ENCODE data around the gene RARS1.

The RARS1 gene

GRCh38 chr5:168486136-168486879, at the start of gene RARS1:
Gene RARS1, plus strand, starts transcription at chr5:168486471. Its CDS starts 28 bp downstream, at chr5:168486499.
- DNase-seq: peak; percentile 95 to 96 (median 96)

- peak; percentile 24 to 64 (median 46) for DNase-seq
Measured at GRCh38 chr5:168438349-168438748, 47.9 kb upstream of the RARS1 start.

- no peak for DNase-seq
Measured at GRCh38 chr5:168443533-168443932, 42.7 kb upstream of the RARS1 start.

- DNase-seq: no peak
Measured at GRCh38 chr5:168443950-168444700, 42.1 kb upstream of the RARS1 start.

GRCh38 chr5:168446983-168447619, 39.2 kb upstream of the RARS1 start:
- no peak for DNase-seq

- DNase-seq: no peak
Measured at GRCh38 chr5:168447808-168448207, 38.5 kb upstream of the RARS1 start.

GRCh38 chr5:168449166-168449565, 37.1 kb upstream of the RARS1 start:
- DNase-seq: no peak

GRCh38 chr5:168451565-168451964, 34.7 kb upstream of the RARS1 start:
- DNase-seq: no peak

- DNase-seq: no peak
Measured at GRCh38 chr5:168455201-168455600, 31.1 kb upstream of the RARS1 start.

GRCh38 chr5:168457542-168457941, 28.7 kb upstream of the RARS1 start:
- no peak for DNase-seq

GRCh38 chr5:168460606-168461005, 25.7 kb upstream of the RARS1 start:
- DNase-seq: no peak

GRCh38 chr5:168463081-168463480, 23.2 kb upstream of the RARS1 start:
- no peak for DNase-seq

- no peak for DNase-seq
Measured at GRCh38 chr5:168464214-168464613, 22.1 kb upstream of the RARS1 start.

- DNase-seq: no peak
Measured at GRCh38 chr5:168464641-168465040, 21.6 kb upstream of the RARS1 start.

GRCh38 chr5:168467755-168468330, 18.4 kb upstream of the RARS1 start:
- DNase-seq: no peak

GRCh38 chr5:168468836-168469235, 17.4 kb upstream of the RARS1 start:
- no peak for DNase-seq

GRCh38 chr5:168469816-168470215, 16.5 kb upstream of the RARS1 start:
- DNase-seq: no peak

GRCh38 chr5:168471785-168472184, 14.5 kb upstream of the RARS1 start:
- DNase-seq: no peak

- no peak for DNase-seq
Measured at GRCh38 chr5:168472329-168472728, 13.9 kb upstream of the RARS1 start.

GRCh38 chr5:168474319-168474718, 12.0 kb upstream of the RARS1 start:
- no peak for DNase-seq

- no peak for DNase-seq
Measured at GRCh38 chr5:168477060-168477459, 9.2 kb upstream of the RARS1 start.

GRCh38 chr5:168479166-168479565, 7.1 kb upstream of the RARS1 start:
- no peak for DNase-seq

GRCh38 chr5:168480601-168481000, 5.7 kb upstream of the RARS1 start:
- no peak for DNase-seq

Data from suppressor macrophage treated with lipopolysaccharide for 1 hour (primary cell).